ENCODE data around the gene TUBGCP3.

TUBGCP3 gene

GRCh38 chr13:112616586-112617362 lies 28.8 kb upstream of the TUBGCP3 start:
- DNase-seq = no peak

GRCh38 chr13:112615391-112615790 lies 27.4 kb upstream of the TUBGCP3 start:
- no peak for DNase-seq

GRCh38 chr13:112614835-112615234 lies 26.9 kb upstream of the TUBGCP3 start:
- DNase-seq = no peak

- no peak for DNase-seq
Measured at GRCh38 chr13:112608212-112608611, 20.3 kb upstream of the TUBGCP3 start.

GRCh38 chr13:112606109-112607001 lies 18.4 kb upstream of the TUBGCP3 start:
- DNase-seq = peak; percentile 75

GRCh38 chr13:112605531-112605990 lies 17.6 kb upstream of the TUBGCP3 start:
- DNase-seq = no peak

GRCh38 chr13:112603641-112604225 lies 15.8 kb upstream of the TUBGCP3 start:
- DNase-seq = no peak

- no peak for DNase-seq
Measured at GRCh38 chr13:112602189-112602588, 14.2 kb upstream of the TUBGCP3 start.

GRCh38 chr13:112601371-112601770 lies 13.4 kb upstream of the TUBGCP3 start:
- no peak for DNase-seq

GRCh38 chr13:112596235-112596634 lies 8.3 kb upstream of the TUBGCP3 start:
- no peak for DNase-seq

GRCh38 chr13:112592647-112593046 lies 4.7 kb upstream of the TUBGCP3 start:
- DNase-seq = no peak

GRCh38 chr13:112592181-112592580 lies 4.2 kb upstream of the TUBGCP3 start:
- DNase-seq = no peak

- DNase-seq = no peak
Measured at GRCh38 chr13:112588490-112589297, 741 bp upstream of the TUBGCP3 start.

GRCh38 chr13:112587212-112587763 lies 665 bp downstream of the TUBGCP3 start:
- DNase-seq = peak; percentile 59

GRCh38 chr13:112586334-112586960 lies 1.5 kb downstream of the TUBGCP3 start:
- no peak for DNase-seq

GRCh38 chr13:112583592-112584277 lies 4.2 kb downstream of the TUBGCP3 start:
- no peak for DNase-seq

GRCh38 chr13:112582263-112582662 lies 5.7 kb downstream of the TUBGCP3 start:
- DNase-seq = no peak

GRCh38 chr13:112580912-112581311 lies 7.0 kb downstream of the TUBGCP3 start:
- DNase-seq = no peak

- DNase-seq = no peak
Measured at GRCh38 chr13:112580211-112580610, 7.7 kb downstream of the TUBGCP3 start.

- no peak for DNase-seq
Measured at GRCh38 chr13:112579310-112579843, 8.6 kb downstream of the TUBGCP3 start.

- DNase-seq = no peak
Measured at GRCh38 chr13:112576768-112577167, 11.2 kb downstream of the TUBGCP3 start.

All from NCI-H510A (cell line).